Measurements from ENCODE around the gene VTA1.
"Not testable (repeated sequence)": the region's sequence is repeated elsewhere in the genome, so short reads cannot be mapped to it uniquely, and the experiment has no call there.

Gene VTA1

GRCh38 chr6:142146828-142147662 lies at the start of gene VTA1, which contains the start of gene NMBR:
TSS of gene VTA1 (plus strand) at chr6:142147263. CDS start at chr6:142147288, 25 bp downstream.
TSS of gene NMBR (minus strand) at chr6:142147122. CDS start at chr6:142088658, 58,464 bp downstream.
- POLR2A ChIA-PET: no interaction called here
- CTCF ChIA-PET: interaction anchor here (0.6 to 4.2 kb wide), 25 partner anchors 9 to 331 kb away, joined by 3 to 33 read pairs (median 4); no protein-coding TSS in a partner anchor
- DNase-seq (ENCODE audit: extremely low spot score): peak; percentile 89
- peak; percentile 90 for TF ChIP-seq CTCF (IDR thresholded peaks at IDR 0.05; ENCODE audit: control extremely low read depth, extremely low read depth, low read depth, missing control alignments)

- DNase-seq (ENCODE audit: extremely low spot score); POLR2A ChIA-PET: not testable (repeated sequence)
- CTCF ChIA-PET: interaction anchor here (1.9 kb wide), 1 partner anchor 115 kb away, joined by 5 read pairs; no protein-coding TSS in a partner anchor
These were observed 42.2 kb upstream of the VTA1 start for GRCh38 chr6:142104820-142105219.

- DNase-seq (ENCODE audit: extremely low spot score); POLR2A ChIA-PET: not testable (repeated sequence)
- CTCF ChIA-PET: interaction anchor here (1.4 to 5.7 kb wide), 4 partner anchors 11 to 121 kb away, joined by 3 to 41 read pairs (median 14); no protein-coding TSS in a partner anchor
These were observed 36.2 kb upstream of the VTA1 start for GRCh38 chr6:142110820-142111219.

- ChIA-PET CTCF (interaction anchor here (0.7 to 5.7 kb wide), 12 partner anchors 9 to 437 kb away, joined by 3 to 41 read pairs (median 3); partner anchors contain the start of gene NMBR), POLR2A (no interaction called here)
- peak; percentile 81 for TF ChIP-seq CTCF (IDR thresholded peaks at IDR 0.05; ENCODE audit: control extremely low read depth, extremely low read depth, low read depth, missing control alignments)
- peak; percentile 28 for DNase-seq (ENCODE audit: extremely low spot score)
These were observed 34.5 kb upstream of the VTA1 start for GRCh38 chr6:142112451-142113061.

GRCh38 chr6:142117366-142117765 lies 29.7 kb upstream of the VTA1 start:
- no peak for DNase-seq (ENCODE audit: extremely low spot score)
- POLR2A ChIA-PET: no interaction called here
- CTCF ChIA-PET: interaction anchor here (1.0 to 1.3 kb wide), 2 partner anchors 11 to 139 kb away, joined by 3 read pairs; no protein-coding TSS in a partner anchor
- TF ChIP-seq CTCF (IDR thresholded peaks at IDR 0.05; ENCODE audit: control extremely low read depth, extremely low read depth, low read depth, missing control alignments): no peak

- no peak for TF ChIP-seq CTCF (IDR thresholded peaks at IDR 0.05; ENCODE audit: control extremely low read depth, extremely low read depth, low read depth, missing control alignments)
- CTCF ChIA-PET: interaction anchor here (1.0 kb wide), 1 partner anchor 129 kb away, joined by 5 read pairs; no protein-coding TSS in a partner anchor
- POLR2A ChIA-PET: no interaction called here
- no peak for DNase-seq (ENCODE audit: extremely low spot score)
These were observed 28.7 kb upstream of the VTA1 start for GRCh38 chr6:142118328-142118727.

- no peak for TF ChIP-seq CTCF (IDR thresholded peaks at IDR 0.05; ENCODE audit: control extremely low read depth, extremely low read depth, low read depth, missing control alignments)
- CTCF ChIA-PET: interaction anchor here (1.0 kb wide), 1 partner anchor 129 kb away, joined by 5 read pairs; no protein-coding TSS in a partner anchor
- DNase-seq (ENCODE audit: extremely low spot score): no peak
- POLR2A ChIA-PET: no interaction called here
These were observed 28.1 kb upstream of the VTA1 start for GRCh38 chr6:142118925-142119324.

Data from GM10248 (cell line).